NCI-H748 (cell line): Measurements from ENCODE around the gene ARPC4.
"Not testable (repeated sequence)": the region's sequence is repeated elsewhere in the genome, so short reads cannot be mapped to it uniquely, and the experiment has no call there.

Source experiments
- DNase-seq: peaks from one replicate; lab custom pipeline; 2025; ENCODE audit not compliant: unreplicated experiment; lab: John Stamatoyannopoulos, UW

ARPC4 gene

DNA sequence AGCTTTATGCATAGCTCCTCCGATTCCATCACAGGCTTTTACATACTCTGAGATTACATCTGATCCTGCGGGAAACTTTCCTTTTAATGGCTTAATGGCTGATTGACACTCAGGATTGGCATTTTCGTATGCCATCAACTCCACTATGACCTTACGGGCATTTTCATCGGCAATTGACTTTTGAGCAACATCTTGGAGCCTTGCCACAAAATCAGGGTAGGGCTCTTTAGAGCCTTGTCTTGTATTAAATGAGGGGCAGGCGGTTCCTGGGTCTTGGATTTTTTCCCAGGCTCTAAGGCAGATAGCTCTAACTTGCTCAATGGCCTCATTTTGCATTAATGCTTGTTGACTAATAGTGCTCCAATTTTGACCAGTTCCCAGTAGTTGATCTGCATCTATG is 59.0 kb downstream of the ARPC4 start:
- DNase-seq: not testable (repeated sequence)

GRCh38 chr3:9852528-9852927 is 59.6 kb downstream of the ARPC4 start:
- no peak for DNase-seq

DNA sequence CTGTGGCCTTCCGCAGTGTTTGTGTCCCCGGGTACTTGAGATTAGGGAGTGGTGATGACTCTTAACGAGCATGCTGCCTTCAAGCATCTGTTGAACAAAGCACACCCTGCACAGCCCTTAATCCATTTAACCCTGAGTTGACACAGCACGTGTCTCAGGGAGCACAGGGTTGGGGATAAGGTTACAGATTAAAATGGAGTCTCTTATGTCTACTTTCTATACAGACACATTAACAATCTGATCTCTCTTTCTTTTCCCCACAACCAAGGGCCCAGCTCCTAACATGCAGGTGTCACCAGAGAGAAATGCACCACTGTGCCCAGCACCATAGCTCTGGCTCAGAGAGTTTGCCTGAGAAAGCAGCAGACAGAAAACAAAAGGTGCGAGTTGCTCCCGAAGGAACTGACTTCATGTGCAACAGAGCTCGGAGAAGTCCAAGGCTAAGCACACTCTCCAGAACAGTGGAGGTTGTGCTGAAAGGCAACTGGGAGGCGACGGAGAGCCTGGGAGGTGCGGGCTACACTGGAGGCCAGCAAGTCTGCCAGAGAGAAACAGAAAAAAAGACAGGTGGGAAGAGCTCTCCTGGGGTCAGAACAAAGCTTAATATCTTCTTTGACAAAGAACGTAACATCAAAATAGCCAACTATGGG is 61.5 kb downstream of the ARPC4 start:
- peak; percentile 29 for DNase-seq

GRCh38 chr3:9855594-9855993 is 62.7 kb downstream of the ARPC4 start:
- no peak for DNase-seq
